Panc1 (cell line): ENCODE data around the gene BPGM. TPM values are rescaled to one million over a fixed set of nuclear protein-coding genes. Genes with fewer than 3 reads are reported as not detected.

Source experiments
- ATAC-seq: fragments of 200-7000 bp; cut with Tn5 transposase; 2 replicates; pipeline ENCODE4 v1.9.1; 2020; ENCODE audit warnings: mild to moderate bottlenecking, moderate library complexity
- BruUV-seq: library from RNA; stranded (reverse); fragments of 400-500 nt; replicated peaks from 2 replicates; lab custom pipeline; 2021; lab: Mats Ljungman, UMichigan
- CTCF ChIA-PET: fragments of 300-600 bp; sonication (Branson Sonifier 250); formaldehyde crosslinking; loops from one replicate; lab custom pipeline; 2022; ENCODE audit warnings: antibody characterized with exemption; lab: Charles Lee
- POLR2A ChIA-PET: fragments of 300-600 bp; sonication (Branson Sonifier 250); formaldehyde crosslinking; loops from one replicate; lab custom pipeline; 2022; ENCODE audit warnings: antibody characterized with exemption; lab: Charles Lee
- DNase-seq: peaks from one replicate; pipeline ENCODE4 v3.0.0-alpha.2; 2010; ENCODE audit warnings: low read depth, low spot score
- H3K27ac ChIP-seq: 2 replicates; pipeline ENCODE4 v1.5.1; 2011; ENCODE audit warnings: mild to moderate bottlenecking, low read length, inconsistent platforms
- H3K27me3 ChIP-seq: fragments of 200-500 bp; sonication (Bioruptor generic); 2 replicates; pipeline ENCODE4 v1.6.0; 2014; ENCODE audit warnings: low read length, inconsistent platforms; ENCODE audit not compliant: control insufficient read depth, insufficient read depth
- H3K36me3 ChIP-seq: fragments of 200-500 bp; sonication (Bioruptor generic); 2 replicates; pipeline ENCODE4 v1.5.1; 2014; ENCODE audit warnings: inconsistent platforms, mild to moderate bottlenecking, low read length, moderate library complexity; ENCODE audit not compliant: control insufficient read depth, insufficient read depth
- H3K4me1 ChIP-seq: 2 replicates; pipeline ENCODE4 v1.5.1; 2011; ENCODE audit warnings: inconsistent platforms, mild to moderate bottlenecking, low read length, moderate library complexity; ENCODE audit not compliant: control insufficient read depth, insufficient read depth
- H3K4me3 ChIP-seq, 2 experiments: 2 replicates each; pipeline ENCODE4 v1.5.1; 2011 to 2012; ENCODE audit warnings: low read depth in 2 of 2, low read length in 2 of 2, mild to moderate bottlenecking in 2 of 2, inconsistent platforms in 1 of 2, moderate library complexity in 1 of 2
- H3K9me3 ChIP-seq: fragments of 200-500 bp; sonication (Bioruptor generic); 2 replicates; pipeline ENCODE4 v1.5.1; 2014; ENCODE audit warnings: low read depth, mild to moderate bottlenecking, inconsistent platforms, low read length, moderate library complexity; ENCODE audit not compliant: control insufficient read depth, insufficient read depth
- CTCF ChIP-seq: fragments of 450-650 bp; IDR thresholded peaks from 2 replicates; pipeline ENCODE4 v1.5.1; 2017; ENCODE audit warnings: mild to moderate bottlenecking
- POLR2AphosphoS5 ChIP-seq: IDR thresholded peaks from 2 replicates; pipeline ENCODE4 v1.6.1; 2012; ENCODE audit warnings: mild to moderate bottlenecking, low read depth, low read length, moderate library complexity
- REST ChIP-seq, 2 experiments: IDR thresholded peaks; 2 replicates each; pipeline ENCODE4 v1.6.1; 2011 to 2012; ENCODE audit warnings: low read depth in 2 of 2, control low read depth in 1 of 2, low read length in 1 of 2, mild to moderate bottlenecking in 1 of 2, moderate library complexity in 1 of 2; ENCODE audit not compliant: insufficient read depth in 1 of 2
- SIN3A ChIP-seq: IDR thresholded peaks from 2 replicates; pipeline ENCODE4 v1.6.1; 2012; ENCODE audit warnings: low read depth, mild to moderate bottlenecking, low read length, moderate library complexity, borderline replicate concordance; ENCODE audit not compliant: insufficient read depth
- TCF7L2 ChIP-seq: IDR thresholded peaks from 2 replicates; pipeline ENCODE4 v1.6.1; 2011; ENCODE audit warnings: mild to moderate bottlenecking, low read depth, low read length, inconsistent platforms
- in situ Hi-C: cut with HindIII; loops from 2 replicates; pipeline ENCODE4 v1.10.0; 2016; ENCODE audit warnings: low sequenced_read_pairs, low pct_unique_long_range_greater_than_20kb
- intact Hi-C: fragments of 100-400 bp; cut with micrococcal nuclease; formaldehyde crosslinking; loops from one replicate; pipeline ENCODE4 v1.10.0; 2022; ENCODE audit not compliant: unreplicated experiment
- total RNA-seq: library from RNA; stranded (reverse); gene quantifications from one replicate; pipeline ENCODE4 v1.2.1, GENCODE V29; 2021; ENCODE audit not compliant: unreplicated experiment

The BPGM gene
- total RNA-seq, 1 experiment from 2014 or later: 10.7 TPM

DNA sequence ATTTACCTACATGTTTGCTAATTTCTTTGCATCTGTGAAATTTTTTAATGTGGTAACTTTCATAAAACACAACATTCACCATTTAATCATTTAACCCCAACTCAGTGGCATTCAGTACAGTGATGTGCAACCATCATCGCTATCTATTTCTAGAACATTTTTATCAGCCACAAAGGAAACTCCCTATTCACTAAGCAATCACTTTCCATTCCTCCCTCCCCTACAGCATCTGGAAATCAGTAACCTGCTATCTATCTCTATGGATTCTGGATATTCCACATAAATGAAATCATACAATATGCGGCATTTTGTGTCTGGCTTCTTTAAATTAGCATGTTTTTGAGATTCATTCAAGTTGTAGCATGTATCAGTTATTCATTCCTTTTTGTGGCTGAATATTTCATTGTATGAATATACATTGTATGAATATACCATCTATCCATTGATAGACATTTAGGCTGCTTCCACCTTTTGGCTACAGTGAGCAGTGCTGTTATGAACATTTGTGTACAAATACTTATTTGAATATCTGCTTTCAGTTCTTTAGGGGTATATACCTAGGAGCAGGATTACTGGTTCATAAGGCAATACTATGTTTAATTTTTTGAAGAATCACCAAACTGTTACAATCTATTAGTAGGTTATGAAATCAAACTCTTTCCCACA lies 19.4 kb upstream of the BPGM start:
- CTCF ChIA-PET: no interaction called here

DNA sequence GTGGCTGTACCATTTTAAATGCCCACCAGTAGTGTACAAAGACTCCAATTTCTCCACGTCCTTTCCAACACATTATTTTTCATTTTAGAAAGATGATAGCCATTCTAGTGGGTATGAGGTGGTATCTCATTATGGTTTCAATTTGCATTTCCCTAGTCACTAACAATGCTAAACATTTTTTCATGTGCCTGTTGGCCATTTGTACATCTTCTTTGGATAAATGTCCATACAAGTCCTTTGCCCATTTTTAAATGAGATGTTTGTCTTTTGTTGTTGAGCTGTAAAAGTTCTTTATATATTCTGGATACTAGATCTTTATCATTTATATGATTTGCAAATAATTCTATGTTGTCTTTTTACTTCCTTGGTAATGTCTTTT lies 18.9 kb upstream of the BPGM start:
- intact Hi-C loops: no loop called here
- no peak for DNase-seq
- ATAC-seq: no peak
- peaks cover 9% of the 10 kb centered on the region; the same call in 1 of the 2 replicates for H3K27me3 ChIP-seq
- no peak overlapping the region for H3K27ac ChIP-seq
- no TSS peak for BruUV-seq
- no peaks in the 10 kb centered on the region for H3K36me3 ChIP-seq
- CTCF ChIA-PET: no interaction called here
- POLR2A ChIA-PET: no interaction called here
- in situ Hi-C loops: no loop called here
- no peak overlapping the region for H3K4me3 ChIP-seq
- no peak for TF ChIP-seq CTCF
- no peak for TF ChIP-seq SIN3A
- TF ChIP-seq TCF7L2: no peak
- TF ChIP-seq POLR2AphosphoS5: no peak
- no peak for TF ChIP-seq REST (IDR thresholded peaks at IDR 0.05; ENCODE audit: insufficient read depth in 1 of 2, low read depth in 2 of 2, low read length in 1 of 2)
- no peaks in the 10 kb centered on the region for H3K4me1 ChIP-seq
- no peaks in the 10 kb centered on the region for H3K9me3 ChIP-seq

More for the DNA sequence above, 19.4 kb upstream of the BPGM start:
- Histone ChIP-seq H3K27me3 (peaks cover 9% of the 10 kb centered on the region; the same call in 1 of the 2 replicates), H3K36me3 (no peaks in the 10 kb centered on the region), H3K4me1 (no peaks in the 10 kb centered on the region), H3K27ac (no peak overlapping the region), H3K9me3 (no peaks in the 10 kb centered on the region), H3K4me3 (no peak overlapping the region)
- DNase-seq (no peak), ATAC-seq (no peak)
- POLR2A ChIA-PET: no interaction called here
- BruUV-seq: no TSS peak
- in situ Hi-C loops (no loop called here), intact Hi-C loops (no loop called here)
- TF ChIP-seq POLR2AphosphoS5 (no peak), CTCF (no peak), REST (IDR thresholded peaks at IDR 0.05; ENCODE audit: insufficient read depth in 1 of 2, low read depth in 2 of 2, low read length in 1 of 2) (no peak), TCF7L2 (no peak), SIN3A (no peak)
